ENCODE measurements around the gene HOXA3. TPM values are rescaled to one million over a fixed set of nuclear protein-coding genes. Genes with fewer than 3 reads are reported as not detected.

HOXA3 gene
- total RNA-seq, 1 donor from 2014 or later: not detected

DNA sequence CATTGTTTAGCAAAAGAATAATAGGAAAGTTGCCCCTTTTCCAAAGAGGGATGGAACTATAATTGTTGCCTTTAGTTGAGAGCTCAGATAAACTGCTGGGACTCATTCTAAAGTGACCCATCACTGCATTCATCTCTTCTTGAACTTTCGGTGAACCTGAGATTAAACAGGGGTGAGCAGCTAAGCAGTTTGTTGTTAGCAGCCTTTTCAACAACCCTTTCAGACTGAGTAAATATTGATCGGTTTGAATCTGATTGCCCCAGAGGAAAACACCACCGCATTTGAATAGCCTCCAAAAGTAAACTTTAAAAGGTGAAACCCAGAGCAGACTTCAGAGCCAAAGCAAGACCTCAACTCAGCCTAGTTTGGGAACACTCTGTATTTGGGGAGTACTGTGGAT lies 61.3 kb downstream of the HOXA3 start:
- no peak overlapping the region for H3K4me3 Mint-ChIP-seq
- Histone ChIP-seq H3K9me3 (ENCODE audit: low read depth) (no peaks in the 10 kb centered on the region), H2AFZ (replicated peaks) (no peak overlapping the region), H3K27ac (no peak overlapping the region), H3F3A (ENCODE audit: low read depth) (peaks cover 8% of the 10 kb centered on the region), H3K36me3 (no peaks in the 10 kb centered on the region), H3K4me2 (no peak overlapping the region), H3K4me3 (no peak overlapping the region), H3K4me1 (no peaks in the 10 kb centered on the region), H3K27me3 (peaks cover 100% of the 10 kb centered on the region), H3K79me2 (ENCODE audit: low read depth) (no peaks in the 10 kb centered on the region), H4K20me1 (ENCODE audit: low read depth) (peaks cover 44% of the 10 kb centered on the region), H3K9ac (no peak overlapping the region)
- peaks cover 17% of the 10 kb centered on the region for H3K9me3 Mint-ChIP-seq
- no peak for DNase-seq (ENCODE audit: low spot score)
- peak; percentile 11 for TF ChIP-seq EZH2phosphoT487 (IDR thresholded peaks at IDR 0.05)
- TF ChIP-seq, protein P1, sequence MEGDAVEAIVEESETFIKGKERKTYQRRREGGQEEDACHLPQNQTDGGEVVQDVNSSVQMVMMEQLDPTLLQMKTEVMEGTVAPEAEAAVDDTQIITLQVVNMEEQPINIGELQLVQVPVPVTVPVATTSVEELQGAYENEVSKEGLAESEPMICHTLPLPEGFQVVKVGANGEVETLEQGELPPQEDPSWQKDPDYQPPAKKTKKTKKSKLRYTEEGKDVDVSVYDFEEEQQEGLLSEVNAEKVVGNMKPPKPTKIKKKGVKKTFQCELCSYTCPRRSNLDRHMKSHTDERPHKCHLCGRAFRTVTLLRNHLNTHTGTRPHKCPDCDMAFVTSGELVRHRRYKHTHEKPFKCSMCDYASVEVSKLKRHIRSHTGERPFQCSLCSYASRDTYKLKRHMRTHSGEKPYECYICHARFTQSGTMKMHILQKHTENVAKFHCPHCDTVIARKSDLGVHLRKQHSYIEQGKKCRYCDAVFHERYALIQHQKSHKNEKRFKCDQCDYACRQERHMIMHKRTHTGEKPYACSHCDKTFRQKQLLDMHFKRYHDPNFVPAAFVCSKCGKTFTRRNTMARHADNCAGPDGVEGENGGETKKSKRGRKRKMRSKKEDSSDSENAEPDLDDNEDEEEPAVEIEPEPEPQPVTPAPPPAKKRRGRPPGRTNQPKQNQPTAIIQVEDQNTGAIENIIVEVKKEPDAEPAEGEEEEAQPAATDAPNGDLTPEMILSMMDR (IDR thresholded peaks at IDR 0.05): no peak
- H3K27ac Mint-ChIP-seq: no peak overlapping the region
- H3K4me1 Mint-ChIP-seq: peaks cover 7% of the 10 kb centered on the region
- H3K27me3 Mint-ChIP-seq (ENCODE audit: insufficient read depth, low read depth): peaks cover 79% of the 10 kb centered on the region
- no peaks in the 10 kb centered on the region for H3K36me3 Mint-ChIP-seq

DNA sequence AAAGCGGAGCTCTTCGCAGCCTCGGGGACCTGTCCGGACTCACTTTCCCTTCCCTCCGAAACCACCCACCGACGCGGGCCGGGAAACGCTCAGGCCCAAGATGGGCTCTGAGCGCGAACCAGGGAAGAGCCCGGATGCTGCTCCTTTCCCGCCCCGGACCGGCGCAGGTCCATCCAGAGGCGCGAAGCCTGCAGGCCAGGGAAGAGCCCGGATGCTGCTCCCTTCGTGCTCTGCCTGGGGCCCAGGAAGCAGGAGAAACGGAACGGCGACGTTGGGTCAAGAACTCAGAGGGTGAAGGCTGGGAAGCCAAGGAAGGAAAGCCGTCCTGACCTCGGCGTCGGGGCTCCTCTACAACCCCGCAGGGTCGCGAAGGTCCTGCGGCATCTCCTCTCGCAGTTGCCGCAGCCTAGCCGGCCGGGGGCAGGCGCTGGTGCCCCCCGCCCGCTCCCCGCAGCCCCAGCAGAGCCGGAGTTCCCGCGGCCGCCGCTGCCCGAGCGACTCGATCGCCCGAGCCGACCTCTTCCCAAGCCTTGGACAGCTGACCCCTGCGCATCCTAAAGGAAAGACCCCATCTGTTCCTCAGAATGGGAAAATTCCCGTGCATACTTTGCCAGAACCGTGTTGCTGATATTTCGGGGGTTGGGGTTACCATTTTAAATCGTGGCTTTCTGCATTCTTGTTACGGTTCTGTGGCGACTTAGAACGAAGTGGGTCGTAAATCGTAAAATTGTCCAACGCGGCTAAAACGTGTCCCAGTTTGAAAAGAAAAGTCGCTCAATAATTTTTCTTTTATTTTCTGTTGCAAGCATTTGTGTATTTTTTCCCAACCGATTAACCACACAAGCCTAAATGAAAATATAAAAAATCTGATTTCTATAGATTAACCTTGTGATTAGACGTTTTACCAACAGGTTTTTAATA lies 64.1 kb downstream of the HOXA3 start:
- Histone ChIP-seq H3K4me2 (no peak overlapping the region), H3K4me1 (no peaks in the 10 kb centered on the region), H3F3A (ENCODE audit: low read depth) (peaks cover 3% of the 10 kb centered on the region), H3K27me3 (peaks cover 96% of the 10 kb centered on the region), H3K79me2 (ENCODE audit: low read depth) (no peaks in the 10 kb centered on the region), H2AFZ (replicated peaks) (no peak overlapping the region), H3K9me3 (ENCODE audit: low read depth) (no peaks in the 10 kb centered on the region), H3K36me3 (no peaks in the 10 kb centered on the region), H3K4me3 (no peak overlapping the region), H3K27ac (no peak overlapping the region), H4K20me1 (ENCODE audit: low read depth) (peaks cover 15% of the 10 kb centered on the region), H3K9ac (no peak overlapping the region)
- TF ChIP-seq EZH2 (IDR thresholded peaks at IDR 0.05): peak; percentile 56
- TF ChIP-seq, protein P1 (IDR thresholded peaks at IDR 0.05): no peak
- TF ChIP-seq EZH2phosphoT487 (IDR thresholded peaks at IDR 0.05): peak; percentile 71
- Mint-ChIP-seq H3K27me3 (ENCODE audit: insufficient read depth, low read depth) (peaks cover 59% of the 10 kb centered on the region), H3K4me3 (no peak overlapping the region), H3K9me3 (peaks cover 8% of the 10 kb centered on the region), H3K4me1 (no peaks in the 10 kb centered on the region), H3K27ac (no peak overlapping the region), H3K36me3 (no peaks in the 10 kb centered on the region)
- no peak for DNase-seq (ENCODE audit: low spot score)

DNA sequence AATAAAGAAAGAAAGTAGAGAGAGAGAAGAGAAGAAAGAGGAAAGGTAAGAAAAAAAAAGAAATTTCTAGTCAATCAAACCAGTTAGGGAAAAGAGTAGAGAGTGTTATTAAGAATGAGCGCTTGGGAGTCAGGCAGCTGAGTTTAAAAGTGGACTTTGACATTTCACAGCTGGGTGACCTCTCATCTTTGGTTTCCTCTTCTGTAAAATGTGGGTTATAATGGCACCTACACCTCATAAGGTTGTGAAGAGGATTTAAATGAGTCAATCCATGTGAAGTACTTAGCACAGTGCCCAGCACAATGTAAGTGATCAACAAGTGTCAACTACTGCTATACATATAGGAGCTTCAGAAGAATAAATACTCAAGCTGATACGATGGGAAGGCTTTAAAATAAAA lies 68.7 kb downstream of the HOXA3 start:
- TF ChIP-seq, protein P1 (IDR thresholded peaks at IDR 0.05): no peak
- TF ChIP-seq EZH2phosphoT487 (IDR thresholded peaks at IDR 0.05): no peak
- TF ChIP-seq EZH2 (IDR thresholded peaks at IDR 0.05): no peak
- Histone ChIP-seq H3K4me1 (peaks cover 8% of the 10 kb centered on the region), H3K36me3 (no peaks in the 10 kb centered on the region), H3K4me3 (no peak overlapping the region), H3K9ac (no peak overlapping the region), H3K79me2 (ENCODE audit: low read depth) (no peaks in the 10 kb centered on the region), H3K4me2 (no peak overlapping the region), H3K9me3 (ENCODE audit: low read depth) (no peaks in the 10 kb centered on the region), H2AFZ (replicated peaks) (no peak overlapping the region), H3F3A (ENCODE audit: low read depth) (peaks cover 7% of the 10 kb centered on the region), H3K27me3 (peaks cover 59% of the 10 kb centered on the region), H4K20me1 (ENCODE audit: low read depth) (no peaks in the 10 kb centered on the region), H3K27ac (no peak overlapping the region)
- H3K27me3 Mint-ChIP-seq (ENCODE audit: insufficient read depth, low read depth): peaks cover 19% of the 10 kb centered on the region
- no peaks in the 10 kb centered on the region for H3K36me3 Mint-ChIP-seq
- peaks cover 5% of the 10 kb centered on the region for H3K9me3 Mint-ChIP-seq
- no peak for DNase-seq (ENCODE audit: low spot score)
- no peaks in the 10 kb centered on the region for H3K4me1 Mint-ChIP-seq
- no peak overlapping the region for H3K27ac Mint-ChIP-seq
- H3K4me3 Mint-ChIP-seq: no peak overlapping the region

Data from neural progenitor cell (in vitro differentiated cells).